ENCODE results near the gene FMO3. TPM values are rescaled to one million over a fixed set of nuclear protein-coding genes. Genes with fewer than 3 reads are reported as not detected.

FMO3 gene
- total and polyA plus RNA-seq, 2 of the 4 experiments (the other 2 are of a cell fraction): under 0.01 to 0.10 TPM

DNA sequence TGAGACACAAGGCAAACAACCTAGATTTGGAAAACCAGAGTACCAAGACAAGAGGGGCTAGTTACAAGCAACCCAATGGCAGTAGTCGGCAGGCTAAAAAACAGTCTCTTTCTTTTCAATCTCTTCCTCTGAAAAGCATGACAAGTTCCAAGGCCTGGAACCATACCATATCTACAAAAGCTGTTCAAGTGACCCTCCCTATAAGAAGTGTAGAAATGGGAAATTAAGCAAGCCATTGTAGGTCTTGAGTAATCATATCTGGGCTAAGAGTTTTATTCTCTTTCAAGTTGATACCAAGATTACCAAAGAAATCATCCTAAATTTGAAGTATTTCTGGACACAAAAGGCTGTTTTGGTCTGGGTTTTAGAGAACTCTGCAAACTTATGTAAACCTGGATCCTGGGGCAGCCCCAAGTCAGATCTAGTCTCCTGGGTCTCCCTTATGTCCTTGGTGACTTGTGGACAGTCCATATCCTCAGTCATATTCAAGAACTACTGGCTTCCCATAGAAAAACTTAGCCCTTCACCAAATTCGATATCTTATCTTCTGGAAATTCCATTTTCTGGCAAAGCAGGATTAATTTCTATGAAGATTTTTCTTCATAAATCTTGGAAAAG, 24.7 kb downstream of the FMO3 start:
- H3K27ac ChIP-seq (ENCODE audit: insufficient read depth, low read length): no peak overlapping the region; the same call in 1 of the 2 replicates
- H4K8ac ChIP-seq (ENCODE audit: low read depth in 2 of 2, low read length in 2 of 2): no peak overlapping the region
- no CpG with 5 or more reads among the region's 2 CpGs for WGBS, 2 experiments (ENCODE audit: extremely low coverage in 2 of 2, insufficient read length in 1 of 2)
- no peaks in the 10 kb centered on the region for H3K9me3 ChIP-seq (ENCODE audit: control insufficient read depth, insufficient read depth, low read length)
- H2AK9ac ChIP-seq (replicated peaks; ENCODE audit: low read depth, low read length, poor library complexity): no peak overlapping the region
- no TSS peak for BruUV-seq (replicated peaks)
- H2BK5ac ChIP-seq (ENCODE audit: low read depth, low read length, poor library complexity, severe bottlenecking): no peak overlapping the region
- no peak overlapping the region for H2AK5ac ChIP-seq (ENCODE audit: low read depth, low read length)
- no peaks in the 10 kb centered on the region for H3K9me1 ChIP-seq (ENCODE audit: insufficient read depth, low read length)
- intact Hi-C loops (cut with micrococcal nuclease) (no loop called here), in situ Hi-C loops (cut with MboI; ENCODE audit: low sequenced_read_pairs) (no loop called here), dilution Hi-C loops (cut with HindIII; ENCODE audit: low sequenced_read_pairs, unreplicated experiment) (no loop called here)
- no peak overlapping the region for H3K56ac ChIP-seq (ENCODE audit: extremely low read depth, insufficient read depth, low read length)
- H3K4ac ChIP-seq (ENCODE audit: low read depth, low read length): no peak overlapping the region
- no peak overlapping the region for H2BK20ac ChIP-seq (ENCODE audit: low read depth, low read length)
- peak overlapping the region; percentile 41; the same call in 1 of the 2 replicates for H4K91ac ChIP-seq (ENCODE audit: insufficient read depth, low read depth, low read length)
- no peaks in the 10 kb centered on the region for H3K79me1 ChIP-seq (ENCODE audit: low read depth in 1 of 2, low read length in 2 of 2)
- H3K4me2 ChIP-seq (ENCODE audit: low read depth, low read length): no peak overlapping the region
- H3K4me1 ChIP-seq (ENCODE audit: control insufficient read depth, insufficient read depth, low read length): peaks cover 23% of the 10 kb centered on the region
- H3K4me3 ChIP-seq (ENCODE audit: insufficient read depth, low read depth, low read length): no peak overlapping the region
- CTCF ChIA-PET: no interaction called here
- no peak overlapping the region for H3K9ac ChIP-seq (ENCODE audit: low read depth, low read length)
- peak overlapping the region; percentile 78 for H4K5ac ChIP-seq (ENCODE audit: low read depth, low read length)
- ATAC-seq (ENCODE audit: low read depth) (no peak), DNase-seq (no peak)
- peak overlapping the region; percentile 94 for H3K18ac ChIP-seq (ENCODE audit: low read depth, low read length)
- H2BK120ac ChIP-seq (ENCODE audit: low read depth, low read length): no peak overlapping the region
- no peak overlapping the region for H2AFZ ChIP-seq (replicated peaks; ENCODE audit: low read length, poor library complexity)
- no peak overlapping the region for H3K23ac ChIP-seq (ENCODE audit: low read depth, low read length)
- no peak for TF ChIP-seq BHLHE40 (IDR thresholded peaks at IDR 0.05; ENCODE audit: low read depth, low read length)
- TF ChIP-seq, protein P1, sequence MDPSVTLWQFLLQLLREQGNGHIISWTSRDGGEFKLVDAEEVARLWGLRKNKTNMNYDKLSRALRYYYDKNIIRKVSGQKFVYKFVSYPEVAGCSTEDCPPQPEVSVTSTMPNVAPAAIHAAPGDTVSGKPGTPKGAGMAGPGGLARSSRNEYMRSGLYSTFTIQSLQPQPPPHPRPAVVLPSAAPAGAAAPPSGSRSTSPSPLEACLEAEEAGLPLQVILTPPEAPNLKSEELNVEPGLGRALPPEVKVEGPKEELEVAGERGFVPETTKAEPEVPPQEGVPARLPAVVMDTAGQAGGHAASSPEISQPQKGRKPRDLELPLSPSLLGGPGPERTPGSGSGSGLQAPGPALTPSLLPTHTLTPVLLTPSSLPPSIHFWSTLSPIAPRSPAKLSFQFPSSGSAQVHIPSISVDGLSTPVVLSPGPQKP (IDR thresholded peaks at IDR 0.05; ENCODE audit: borderline replicate concordance, low read depth, low read length): no peak
- TF ChIP-seq RCOR1 (IDR thresholded peaks at IDR 0.05; ENCODE audit: insufficient replicate concordance, low read length): no peak
- no peak for TF ChIP-seq RFX5 (IDR thresholded peaks at IDR 0.05; ENCODE audit: low read depth, low read length)
- no peak for TF ChIP-seq MXI1 (IDR thresholded peaks at IDR 0.05; ENCODE audit: borderline replicate concordance, low read depth, low read length)
- TF ChIP-seq POLR2A (IDR thresholded peaks at IDR 0.05; ENCODE audit: low read depth, low read length): no peak
- no peak for TF ChIP-seq FOS (IDR thresholded peaks at IDR 0.05; ENCODE audit: low read depth, low read length)
- no peak for TF ChIP-seq SMC3 (IDR thresholded peaks at IDR 0.05; ENCODE audit: low read depth, low read length)
- TF ChIP-seq, protein P2, sequence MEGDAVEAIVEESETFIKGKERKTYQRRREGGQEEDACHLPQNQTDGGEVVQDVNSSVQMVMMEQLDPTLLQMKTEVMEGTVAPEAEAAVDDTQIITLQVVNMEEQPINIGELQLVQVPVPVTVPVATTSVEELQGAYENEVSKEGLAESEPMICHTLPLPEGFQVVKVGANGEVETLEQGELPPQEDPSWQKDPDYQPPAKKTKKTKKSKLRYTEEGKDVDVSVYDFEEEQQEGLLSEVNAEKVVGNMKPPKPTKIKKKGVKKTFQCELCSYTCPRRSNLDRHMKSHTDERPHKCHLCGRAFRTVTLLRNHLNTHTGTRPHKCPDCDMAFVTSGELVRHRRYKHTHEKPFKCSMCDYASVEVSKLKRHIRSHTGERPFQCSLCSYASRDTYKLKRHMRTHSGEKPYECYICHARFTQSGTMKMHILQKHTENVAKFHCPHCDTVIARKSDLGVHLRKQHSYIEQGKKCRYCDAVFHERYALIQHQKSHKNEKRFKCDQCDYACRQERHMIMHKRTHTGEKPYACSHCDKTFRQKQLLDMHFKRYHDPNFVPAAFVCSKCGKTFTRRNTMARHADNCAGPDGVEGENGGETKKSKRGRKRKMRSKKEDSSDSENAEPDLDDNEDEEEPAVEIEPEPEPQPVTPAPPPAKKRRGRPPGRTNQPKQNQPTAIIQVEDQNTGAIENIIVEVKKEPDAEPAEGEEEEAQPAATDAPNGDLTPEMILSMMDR (conservative IDR thresholded peaks at IDR 0.05; ENCODE audit: low read depth, low read length): no peak
- TF ChIP-seq, protein P3, sequence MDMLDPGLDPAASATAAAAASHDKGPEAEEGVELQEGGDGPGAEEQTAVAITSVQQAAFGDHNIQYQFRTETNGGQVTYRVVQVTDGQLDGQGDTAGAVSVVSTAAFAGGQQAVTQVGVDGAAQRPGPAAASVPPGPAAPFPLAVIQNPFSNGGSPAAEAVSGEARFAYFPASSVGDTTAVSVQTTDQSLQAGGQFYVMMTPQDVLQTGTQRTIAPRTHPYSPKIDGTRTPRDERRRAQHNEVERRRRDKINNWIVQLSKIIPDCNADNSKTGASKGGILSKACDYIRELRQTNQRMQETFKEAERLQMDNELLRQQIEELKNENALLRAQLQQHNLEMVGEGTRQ (IDR thresholded peaks at IDR 0.05; ENCODE audit: low read depth, low read length): no peak
- no peak for TF ChIP-seq RAD21 (IDR thresholded peaks at IDR 0.05; ENCODE audit: low read length)
- TF ChIP-seq CEBPB (IDR thresholded peaks at IDR 0.05; ENCODE audit: low read depth, low read length): no peak
- TF ChIP-seq MAFK (IDR thresholded peaks at IDR 0.05; ENCODE audit: low read depth, low read length): no peak
- H4K20me1 ChIP-seq (ENCODE audit: insufficient read depth, low read length): no peaks in the 10 kb centered on the region
- POLR2A ChIA-PET (ENCODE audit: unreplicated experiment): no interaction called here
- no peak overlapping the region for H3K14ac ChIP-seq (replicated peaks; ENCODE audit: low read depth, low read length)
- H2BK15ac ChIP-seq (ENCODE audit: low read depth, low read length): no peak overlapping the region; the same call in 2 of the 3 replicates
- H3K27me3 ChIP-seq (ENCODE audit: control insufficient read depth, insufficient read depth, low read length): no peaks in the 10 kb centered on the region
- no peaks in the 10 kb centered on the region for H3K36me3 ChIP-seq (ENCODE audit: control insufficient read depth, insufficient read depth, low read length)
